HuH-7 (cell line): Measurements from ENCODE around the gene GTF2H1.
"Not testable (repeated sequence)": the region's sequence is repeated elsewhere in the genome, so short reads cannot be mapped to it uniquely, and the experiment has no call there.

Source experiments
- DNase-seq: peaks from one replicate; pipeline ENCODE4 v3.0.0; 2011; ENCODE audit warnings: low spot score

GTF2H1 gene

DNA sequence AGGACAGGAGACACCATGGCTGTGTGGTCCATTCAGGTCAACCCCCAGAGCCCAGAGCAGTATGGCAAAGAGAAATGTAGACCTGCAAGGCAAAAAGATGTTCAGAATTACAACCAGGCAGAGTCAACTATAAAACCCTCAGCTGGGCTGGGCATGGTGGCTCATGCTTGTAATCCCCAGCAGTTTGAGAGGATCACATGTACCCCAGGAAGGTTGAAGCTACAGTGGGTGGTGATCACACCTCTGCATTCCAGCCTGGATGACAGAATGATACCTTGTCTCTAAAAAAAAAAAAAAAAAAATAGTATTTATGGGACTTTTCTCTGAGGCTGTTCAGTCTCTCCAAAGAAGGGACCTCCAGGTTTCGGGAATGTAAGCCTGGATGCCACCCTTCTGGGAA, 53.6 kb downstream of the GTF2H1 start:
- DNase-seq: no peak

DNA sequence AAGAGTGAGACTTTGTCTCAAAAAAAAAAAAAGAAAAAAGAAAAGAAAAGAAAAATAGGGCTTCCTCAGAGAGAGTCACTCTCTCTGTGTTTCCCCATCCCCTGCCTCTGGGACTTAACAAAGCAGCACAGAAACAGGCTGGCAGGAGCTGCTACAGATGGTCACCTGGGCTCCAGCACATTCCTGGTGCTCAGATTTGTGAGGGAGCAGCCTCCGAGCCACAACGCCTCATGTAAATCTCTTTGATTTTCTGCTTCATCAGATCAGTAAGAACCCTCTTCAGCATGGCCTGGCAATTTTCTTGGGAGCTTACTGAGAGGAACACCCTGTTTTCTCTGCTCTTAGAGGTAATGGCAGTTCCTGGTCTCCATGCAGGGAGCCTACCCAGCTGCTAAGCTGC, 56.8 kb downstream of the GTF2H1 start:
- no peak for DNase-seq

DNA sequence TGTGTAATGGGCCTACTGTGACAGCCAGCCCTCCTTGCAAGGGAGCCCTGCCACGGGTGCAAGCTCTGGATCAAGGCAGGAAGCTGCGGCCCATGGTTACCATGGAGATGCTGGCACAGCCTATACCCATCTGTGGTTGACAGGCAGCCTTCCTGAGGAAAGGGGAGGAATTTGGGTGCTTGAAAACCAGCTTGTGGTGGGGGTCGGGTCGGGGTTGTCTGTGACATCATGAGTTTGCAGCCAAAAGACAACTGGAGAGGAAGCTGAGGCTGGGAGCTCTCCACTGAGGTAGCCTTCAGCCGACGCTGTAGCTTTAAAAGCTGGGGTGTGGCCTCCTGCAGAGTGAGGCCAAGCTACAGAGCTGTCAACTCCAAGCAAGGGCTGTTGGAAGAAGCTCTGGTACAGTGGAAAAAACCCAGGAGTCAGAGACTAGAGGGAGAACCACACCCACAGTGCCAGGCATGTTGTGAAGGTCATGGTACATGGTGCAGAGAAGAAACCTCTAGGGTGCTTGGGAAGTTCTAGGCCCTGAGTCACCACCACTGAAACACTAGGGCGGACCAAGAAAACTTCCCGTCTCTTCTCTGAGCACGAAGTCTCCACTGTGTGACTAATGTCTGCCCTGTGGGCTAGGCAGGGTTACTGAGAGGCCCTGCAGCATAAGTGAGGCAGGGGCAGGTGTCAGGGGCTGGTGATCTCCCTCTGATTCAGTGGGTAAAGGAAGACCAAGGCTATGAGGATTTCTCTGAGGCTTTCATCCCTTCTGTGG, 61.2 kb downstream of the GTF2H1 start:
- peak; percentile 34 for DNase-seq

DNA sequence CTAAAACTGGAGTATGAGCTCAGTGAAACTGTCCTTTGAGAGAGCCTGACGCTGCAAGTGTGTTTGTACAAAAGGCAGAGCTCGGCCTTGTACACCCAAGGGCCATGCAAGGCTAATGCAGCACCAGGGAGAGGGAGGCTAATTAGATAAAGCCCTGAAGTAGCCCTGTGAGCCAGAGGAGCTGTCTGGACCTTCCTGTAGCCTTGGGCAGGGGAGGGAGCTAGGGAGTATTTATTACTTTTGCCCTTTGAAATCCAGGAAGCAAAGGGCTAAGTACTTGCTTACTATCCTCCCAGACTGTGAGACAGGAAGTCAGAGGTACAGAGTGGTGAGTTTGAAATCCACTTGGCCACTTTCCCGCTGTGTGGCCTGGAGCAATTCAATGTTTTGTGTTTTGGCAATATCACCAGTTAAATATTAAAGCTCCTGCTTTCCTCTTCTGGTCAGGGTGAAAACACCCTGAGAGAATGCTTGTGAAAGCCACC, 61.8 kb downstream of the GTF2H1 start:
- DNase-seq: peak; percentile 47

DNA sequence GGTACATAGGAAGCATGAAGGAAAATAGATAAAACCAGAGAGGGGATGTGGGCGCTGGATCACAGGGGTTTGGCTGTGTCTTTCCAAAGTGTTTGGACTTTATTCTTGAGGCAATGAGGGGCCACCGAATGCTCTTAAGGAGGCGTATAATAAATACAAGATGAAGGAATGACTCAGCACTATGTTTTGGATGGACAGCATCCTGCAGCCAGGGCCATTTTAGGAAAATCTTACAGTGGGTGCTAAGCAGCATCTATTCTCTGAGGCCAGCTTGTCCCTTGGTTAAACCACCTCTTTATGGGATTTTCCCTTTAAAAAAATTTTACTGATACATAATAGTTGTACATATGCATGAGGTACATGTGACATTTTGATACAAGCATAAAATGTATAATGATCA, 67.7 kb downstream of the GTF2H1 start:
- DNase-seq: no peak

DNA sequence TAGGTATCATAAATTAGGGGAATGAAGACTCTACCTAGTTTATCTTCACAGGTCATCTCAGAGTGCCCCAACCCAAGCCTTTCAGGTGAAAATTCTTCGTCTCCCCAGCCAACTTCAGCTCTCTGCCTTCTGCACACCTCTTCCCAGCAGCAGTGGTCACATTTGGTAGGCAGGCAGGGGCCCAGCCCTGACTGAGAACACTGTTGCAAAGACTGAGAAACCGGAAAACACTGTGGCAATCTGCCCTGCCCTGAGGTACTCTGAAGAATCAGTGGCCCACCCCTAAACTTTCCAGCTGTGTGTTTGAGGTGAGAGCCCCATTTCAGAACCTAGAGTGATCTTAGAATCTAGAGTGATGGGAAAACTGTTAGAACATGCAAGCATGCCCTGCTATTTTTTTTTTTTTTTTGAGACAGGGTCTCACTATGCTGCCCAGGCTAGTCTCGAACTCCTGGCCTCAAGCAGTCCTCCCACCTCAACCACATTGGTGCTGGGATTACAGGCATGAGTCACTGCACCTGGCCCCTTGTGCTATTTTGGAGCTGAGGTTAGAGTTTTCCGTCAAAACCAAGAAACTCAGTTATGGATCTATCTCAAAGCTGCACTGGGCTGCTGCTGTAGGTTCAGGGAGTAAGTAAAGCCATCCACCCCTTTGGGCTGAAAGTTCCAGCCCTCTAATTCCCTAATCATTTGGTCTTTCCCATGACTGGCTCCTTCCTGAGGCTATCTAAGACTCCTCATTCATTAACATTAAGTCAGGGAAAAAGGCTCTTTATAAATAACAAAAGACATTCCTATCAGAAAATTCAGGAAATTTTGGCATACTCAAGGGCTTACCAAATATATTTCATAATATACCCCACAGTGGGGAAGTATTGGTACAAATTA, 70.3 kb downstream of the GTF2H1 start:
- no peak for DNase-seq

DNA sequence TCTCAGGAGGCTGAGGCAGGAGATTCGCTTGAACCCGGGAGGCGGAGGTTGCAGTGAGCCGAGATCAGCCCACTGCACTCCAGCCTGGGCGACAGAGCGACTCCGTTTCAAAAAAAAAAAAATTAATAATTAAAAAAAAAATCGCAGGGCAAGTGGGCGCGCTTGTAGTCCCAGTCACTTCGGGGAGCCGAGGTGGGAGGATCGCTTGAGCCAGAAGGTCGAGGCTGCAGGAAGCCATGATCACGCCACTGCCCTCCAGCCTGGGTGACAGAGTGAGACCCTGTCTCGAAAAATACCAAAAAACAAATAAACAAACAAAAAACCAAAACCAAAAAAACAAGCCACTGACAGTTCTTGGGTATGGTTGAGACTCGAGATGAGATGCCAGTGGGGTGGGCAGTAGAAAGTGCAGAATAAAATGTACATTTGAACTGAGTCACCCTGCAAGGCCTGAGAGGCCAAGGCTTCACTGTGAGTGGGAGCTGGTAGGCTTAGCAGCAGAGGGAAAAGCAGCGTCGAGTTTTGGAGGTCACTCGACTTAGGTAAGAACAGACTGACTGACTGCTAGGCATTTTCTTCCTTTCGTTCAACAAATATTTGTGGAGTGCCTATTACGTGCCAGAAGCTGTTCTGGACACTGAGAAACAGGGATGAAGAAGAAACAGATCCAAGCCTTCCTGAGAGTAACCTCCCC, 71.4 kb downstream of the GTF2H1 start:
- DNase-seq: no peak

DNA sequence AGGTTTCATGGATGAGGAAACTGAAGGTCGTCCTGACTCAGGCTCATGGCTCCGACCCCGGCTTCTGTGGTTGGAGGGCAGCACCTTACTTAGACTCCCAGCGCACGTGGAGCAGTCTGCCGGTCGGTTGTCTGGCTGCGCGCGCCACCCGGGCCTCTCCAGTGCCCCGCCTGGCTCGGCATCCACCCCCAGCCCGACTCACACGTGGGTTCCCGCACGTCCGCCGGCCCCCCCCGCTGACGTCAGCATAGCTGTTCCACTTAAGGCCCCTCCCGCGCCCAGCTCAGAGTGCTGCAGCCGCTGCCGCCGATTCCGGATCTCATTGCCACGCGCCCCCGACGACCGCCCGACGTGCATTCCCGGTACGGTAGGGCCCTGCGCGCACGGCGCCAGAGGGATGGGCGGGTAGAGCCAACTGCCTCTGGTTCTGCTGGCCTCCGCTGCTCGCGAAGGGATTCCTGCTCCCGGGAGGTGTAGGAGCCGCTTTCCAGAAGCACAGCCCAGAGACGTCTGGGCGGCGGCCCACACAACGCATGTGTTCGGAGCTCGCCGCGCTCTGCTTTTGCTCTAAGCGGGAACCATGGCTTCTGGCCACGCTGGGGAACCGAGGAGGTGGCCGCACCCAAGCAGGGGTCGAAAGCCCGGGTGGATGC, 72.0 kb downstream of the GTF2H1 start, which contains the start of gene LDHA:
LDHA (plus strand) TSS at position 289 of the 653 bp plus-strand sequence. CDS start 2,280 bp downstream, outside the sequence.
- DNase-seq: peak; percentile 77

DNA sequence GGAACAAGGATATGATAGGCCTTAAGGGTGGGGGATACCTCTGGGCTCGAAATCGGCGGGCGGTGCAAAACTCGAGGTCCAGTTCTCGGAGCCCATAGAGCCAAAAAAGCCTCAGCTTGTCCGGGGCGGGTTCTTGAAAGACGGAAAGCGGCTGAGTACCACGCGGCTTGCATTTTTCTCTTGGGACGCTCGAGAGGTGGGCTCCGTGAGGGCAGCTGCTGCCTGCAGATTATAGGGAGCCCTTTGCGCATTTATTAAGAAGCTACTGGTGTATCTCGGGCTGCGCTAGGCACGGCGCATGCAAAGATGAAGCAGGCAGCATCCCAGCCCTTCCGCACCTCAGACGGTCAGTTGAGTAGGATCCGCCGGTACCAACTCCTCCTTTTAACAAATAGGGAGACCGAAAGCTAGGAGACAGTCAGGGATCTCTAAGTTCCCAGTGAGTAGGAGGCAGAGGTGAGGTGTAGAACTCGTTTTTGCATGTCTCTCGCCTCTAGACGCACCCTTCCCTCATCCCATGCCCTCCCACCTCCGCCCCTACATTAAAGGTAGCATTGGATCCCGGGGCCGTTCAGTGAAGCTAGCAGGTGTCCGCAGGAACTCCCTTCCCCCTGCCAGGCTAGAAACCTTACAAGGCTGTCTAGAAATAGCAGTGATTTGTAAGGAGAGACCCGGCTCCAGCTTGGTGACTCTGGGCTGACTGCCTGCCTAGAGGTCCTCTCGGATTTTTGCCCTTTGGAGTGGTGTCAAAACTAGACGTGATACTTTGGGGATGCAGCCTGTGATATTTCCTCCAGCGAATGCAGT, 72.8 kb downstream of the GTF2H1 start:
- no peak for DNase-seq

DNA sequence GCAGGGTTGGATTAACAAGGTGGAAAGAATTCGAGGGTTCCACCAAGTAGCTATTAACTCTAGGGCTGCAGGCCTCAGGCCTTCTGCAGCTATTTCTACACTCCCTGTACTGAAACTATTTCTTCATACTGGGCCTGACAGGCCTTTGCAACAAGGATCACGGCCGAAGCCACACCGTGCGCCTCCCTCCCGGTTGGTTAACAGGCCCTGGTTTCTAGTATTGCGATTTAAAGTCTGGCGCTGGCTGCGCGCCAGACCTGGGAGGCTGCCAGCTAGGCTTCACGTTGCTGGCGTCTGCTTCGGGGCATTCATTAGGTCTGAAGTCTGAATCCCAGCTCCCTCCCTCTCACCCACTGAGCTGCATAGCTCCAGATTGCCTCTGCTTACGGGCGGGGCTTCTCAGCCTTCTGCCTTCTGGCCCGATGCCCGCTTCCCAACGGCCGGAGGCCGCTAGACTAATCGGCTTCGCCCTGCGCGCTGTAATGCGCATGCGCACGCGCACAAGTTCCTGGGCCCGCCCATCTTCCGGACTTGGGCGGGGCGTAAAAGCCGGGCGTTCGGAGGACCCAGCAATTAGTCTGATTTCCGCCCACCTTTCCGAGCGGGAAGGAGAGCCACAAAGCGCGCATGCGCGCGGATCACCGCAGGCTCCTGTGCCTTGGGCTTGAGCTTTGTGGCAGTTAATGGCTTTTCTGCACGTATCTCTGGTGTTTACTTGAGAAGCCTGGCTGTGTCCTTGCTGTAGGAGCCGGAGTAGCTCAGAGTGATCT, 73.6 kb downstream of the GTF2H1 start:
- peak; percentile 85 for DNase-seq

DNA sequence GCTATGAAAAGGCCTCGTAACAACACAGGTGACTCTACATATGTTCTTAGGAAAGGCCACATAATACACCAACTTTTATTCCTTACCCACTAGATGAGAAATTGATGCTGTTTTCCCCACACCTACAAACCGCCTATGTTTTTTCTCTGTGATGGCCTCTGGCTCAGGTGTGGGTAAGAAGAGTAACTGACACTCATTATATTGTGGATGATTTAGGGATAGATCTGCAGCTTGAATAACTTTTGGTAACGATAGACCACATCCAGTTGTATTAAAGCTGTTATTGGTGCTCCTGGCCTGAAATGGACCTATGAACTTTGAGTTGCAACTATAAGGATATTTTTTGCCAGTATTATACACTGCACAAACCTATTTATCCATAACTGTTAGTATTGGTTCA, 75.6 kb downstream of the GTF2H1 start:
- no peak for DNase-seq

DNA sequence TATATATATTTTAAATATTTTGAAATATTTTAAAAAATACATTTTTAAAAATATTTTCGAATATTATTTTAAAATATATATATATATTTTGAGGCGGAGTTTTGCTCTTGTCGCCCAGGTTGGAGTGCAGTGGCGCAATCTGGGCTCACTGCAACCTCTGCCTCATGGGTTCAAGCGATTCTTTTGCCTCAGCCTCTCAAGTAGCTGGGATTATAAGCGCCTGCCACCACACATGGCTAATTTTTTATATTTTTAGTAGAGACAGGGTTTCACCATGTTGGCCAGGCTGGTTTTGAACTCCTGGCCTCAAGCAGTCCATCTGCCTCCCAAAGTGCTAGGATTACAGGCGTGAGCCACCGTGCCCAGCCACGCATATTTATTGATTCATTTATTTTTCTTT, 78.7 kb downstream of the GTF2H1 start:
- not testable (repeated sequence) for DNase-seq

DNA sequence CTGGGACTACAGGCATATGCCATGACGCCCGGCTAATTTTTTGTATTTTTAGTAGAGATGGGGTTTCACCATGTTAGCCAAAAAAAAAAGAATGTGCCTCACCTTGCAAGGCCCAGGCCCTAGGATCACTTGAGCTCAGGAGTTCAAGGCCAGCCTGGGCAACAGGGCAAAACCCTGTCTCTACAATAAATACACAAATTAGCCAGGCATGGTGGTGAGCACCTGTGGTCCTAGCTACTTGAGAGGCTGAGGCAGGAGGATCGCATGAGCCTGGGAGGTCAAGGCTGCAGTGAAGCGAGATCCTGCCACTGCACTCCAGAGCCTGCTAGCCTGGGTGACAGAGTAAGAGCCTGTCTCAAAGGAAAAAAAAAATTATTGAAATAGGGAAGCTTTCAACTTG, 81.7 kb downstream of the GTF2H1 start:
- DNase-seq: no peak

DNA sequence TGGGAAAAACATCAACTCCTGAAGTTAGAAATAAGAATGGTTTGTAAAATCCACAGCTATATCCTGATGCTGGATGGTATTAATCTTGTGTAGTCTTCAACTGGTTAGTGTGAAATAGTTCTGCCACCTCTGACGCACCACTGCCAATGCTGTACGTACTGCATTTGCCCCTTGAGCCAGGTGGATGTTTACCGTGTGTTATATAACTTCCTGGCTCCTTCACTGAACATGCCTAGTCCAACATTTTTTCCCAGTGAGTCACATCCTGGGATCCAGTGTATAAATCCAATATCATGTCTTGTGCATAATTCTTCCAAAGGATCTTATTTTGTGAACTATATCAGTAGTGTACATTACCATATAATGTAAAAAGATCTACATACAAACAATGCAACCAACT, 85.0 kb downstream of the GTF2H1 start:
- DNase-seq: not testable (repeated sequence)

DNA sequence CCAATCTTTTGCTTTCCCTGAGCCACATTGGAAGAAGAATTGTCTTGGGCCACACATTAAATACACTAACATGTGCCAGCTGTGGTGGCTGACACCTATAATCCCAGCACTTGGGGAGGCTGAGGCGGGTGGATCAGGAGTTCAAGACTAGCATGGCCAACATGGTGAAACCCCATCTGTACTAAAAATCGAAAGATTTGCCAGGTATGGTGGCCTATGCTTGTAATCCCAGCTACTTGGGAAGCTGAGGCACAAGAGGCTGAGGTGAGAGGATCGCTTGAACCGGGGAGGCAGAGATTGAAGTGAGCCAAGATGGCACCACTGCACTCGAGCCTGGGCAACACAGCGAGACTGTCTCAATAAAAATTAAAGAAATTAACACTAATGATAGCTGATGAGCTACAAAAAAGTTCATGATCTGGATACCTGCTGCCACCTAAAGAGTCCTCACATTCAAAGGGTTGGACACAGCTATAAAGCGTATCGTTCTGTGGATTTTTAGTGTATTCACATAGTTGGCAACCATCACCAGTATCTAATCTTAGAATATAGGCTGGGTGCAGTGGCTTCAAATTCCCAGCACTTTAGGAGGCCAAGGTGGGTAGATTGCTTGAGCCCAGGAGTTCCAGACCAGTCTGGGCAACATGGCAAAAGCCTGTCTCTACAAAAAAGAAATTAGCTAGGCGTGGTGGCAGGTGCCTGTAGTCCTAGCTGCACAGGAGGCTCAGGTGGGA, 86.4 kb downstream of the GTF2H1 start:
- no peak for DNase-seq

DNA sequence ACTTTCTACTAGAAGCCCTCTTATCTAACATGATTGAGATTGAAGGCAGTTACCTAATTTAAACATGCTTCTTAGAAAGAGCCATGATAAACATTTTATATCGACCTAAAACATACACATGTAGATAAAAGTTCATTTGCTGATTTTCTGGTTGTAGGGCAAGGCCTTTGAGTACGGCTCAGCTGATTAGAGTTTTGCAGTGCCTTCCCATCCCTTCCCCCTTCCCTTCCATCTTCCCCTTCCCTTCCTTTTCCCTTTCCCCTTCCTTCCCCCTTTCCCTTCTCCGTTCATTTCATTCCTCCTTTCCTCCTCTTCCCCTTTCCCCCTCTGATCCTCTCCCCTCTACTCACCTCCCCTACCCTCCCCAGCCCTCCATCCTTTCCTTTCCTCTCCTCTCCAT, 94.1 kb downstream of the GTF2H1 start:
- DNase-seq: no peak
